Tibial nerve (tissue), 4 donors: Measurements from ENCODE around the gene RNF145.

Experiments used
- EP300 ChIP-seq, 2 donors: sonication (generic); formaldehyde crosslinking; IDR thresholded peaks; one replicate each; pipeline ENCODE4 v1.6.1; 2017; ENCODE audit warnings: antibody characterized with exemption in 2 of 2, mild to moderate bottlenecking in 1 of 2
- TF ChIP-seq, protein P1 (sequence below), 5 experiments: fragments of 200-600 bp in 3 of 5; fragments of 450-650 bp in 2 of 5; sonication (generic) in 3 of 5; IDR thresholded peaks; one replicate each; pipeline ENCODE4 v1.5.1; 2016 to 2019; ENCODE audit warnings: antibody characterized with exemption in 5 of 5, mild to moderate bottlenecking in 3 of 5, moderate library complexity in 2 of 5

- TF ChIP-seq, protein P1, sequence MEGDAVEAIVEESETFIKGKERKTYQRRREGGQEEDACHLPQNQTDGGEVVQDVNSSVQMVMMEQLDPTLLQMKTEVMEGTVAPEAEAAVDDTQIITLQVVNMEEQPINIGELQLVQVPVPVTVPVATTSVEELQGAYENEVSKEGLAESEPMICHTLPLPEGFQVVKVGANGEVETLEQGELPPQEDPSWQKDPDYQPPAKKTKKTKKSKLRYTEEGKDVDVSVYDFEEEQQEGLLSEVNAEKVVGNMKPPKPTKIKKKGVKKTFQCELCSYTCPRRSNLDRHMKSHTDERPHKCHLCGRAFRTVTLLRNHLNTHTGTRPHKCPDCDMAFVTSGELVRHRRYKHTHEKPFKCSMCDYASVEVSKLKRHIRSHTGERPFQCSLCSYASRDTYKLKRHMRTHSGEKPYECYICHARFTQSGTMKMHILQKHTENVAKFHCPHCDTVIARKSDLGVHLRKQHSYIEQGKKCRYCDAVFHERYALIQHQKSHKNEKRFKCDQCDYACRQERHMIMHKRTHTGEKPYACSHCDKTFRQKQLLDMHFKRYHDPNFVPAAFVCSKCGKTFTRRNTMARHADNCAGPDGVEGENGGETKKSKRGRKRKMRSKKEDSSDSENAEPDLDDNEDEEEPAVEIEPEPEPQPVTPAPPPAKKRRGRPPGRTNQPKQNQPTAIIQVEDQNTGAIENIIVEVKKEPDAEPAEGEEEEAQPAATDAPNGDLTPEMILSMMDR (IDR thresholded peaks at IDR 0.05) = no peak
- peak; percentile 22 to 73 for TF ChIP-seq EP300 (IDR thresholded peaks at IDR 0.05)
Observed at GRCh38 chr5:159207686-159208513, 1.5 kb downstream of the RNF145 start.
